Cardiac fibroblast (primary cell): ENCODE measurements around the gene IL23R.
A peak's percentile ranks its signal among the peaks of the same experiment; 100 is the strongest.

Experiments used
- DNase-seq, 2 donors: peaks; one replicate each; pipeline versions ENCODE4 v3.0.0 to v3.0.0-alpha.2; 2010; ENCODE audit warnings: low read depth in 2 of 2
- H3K4me3 ChIP-seq, 2 donors: replicated peaks in 1 of 2; 1 replicate in 1 of 2; 2 replicates in 1 of 2; pipeline ENCODE4 v1.5.1; 2011; ENCODE audit warnings: low read depth in 2 of 2, low read length in 2 of 2, mild to moderate bottlenecking in 2 of 2, moderate library complexity in 1 of 2
- CTCF ChIP-seq: IDR thresholded peaks from one replicate; pipeline ENCODE4 v1.5.1; 2011; ENCODE audit warnings: low read depth, mild to moderate bottlenecking, low read length, inconsistent platforms

IL23R gene

DNA sequence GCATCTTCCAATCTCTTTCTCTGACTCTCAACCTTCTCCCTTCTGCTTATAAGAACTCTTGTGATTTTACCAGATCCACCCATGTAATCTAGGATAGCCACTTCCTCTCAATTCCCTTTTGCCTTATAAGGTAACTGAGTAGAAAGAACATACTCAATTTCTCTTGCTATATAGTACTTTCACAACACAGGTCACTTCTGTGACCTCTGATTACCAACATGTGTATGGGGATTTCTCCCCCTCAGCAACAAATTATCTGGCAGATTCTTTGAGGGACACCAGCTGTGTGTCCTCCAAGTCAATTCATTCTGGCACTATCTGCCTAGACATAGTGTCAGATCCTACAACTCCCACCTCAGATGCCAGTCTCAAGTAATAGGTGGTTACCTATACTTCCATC is 62.5 kb downstream of the IL23R start:
- no peak overlapping the region for H3K4me3 ChIP-seq
- TF ChIP-seq CTCF, result no peak
- no peak for DNase-seq

DNA sequence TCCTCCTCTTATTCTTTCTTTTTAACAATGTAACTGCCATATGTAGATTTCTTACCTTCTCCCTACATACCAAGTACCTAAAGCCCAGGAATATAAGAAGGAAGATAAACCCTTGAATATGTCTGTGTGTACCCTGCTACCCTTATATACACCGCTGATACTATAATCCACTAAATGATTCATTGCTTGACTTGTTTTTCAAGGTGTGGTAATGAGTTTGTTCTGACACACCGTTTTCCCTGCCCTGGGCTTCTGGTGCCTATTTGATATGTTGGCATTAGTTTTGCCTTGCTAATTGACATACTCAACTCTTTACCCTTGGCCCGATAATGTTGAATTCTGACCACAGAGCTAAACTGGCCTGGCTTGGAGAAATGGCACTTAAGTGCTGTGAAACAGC is 64.3 kb downstream of the IL23R start:
- TF ChIP-seq CTCF, result no peak
- no peak for DNase-seq
- H3K4me3 ChIP-seq, result no peak overlapping the region

DNA sequence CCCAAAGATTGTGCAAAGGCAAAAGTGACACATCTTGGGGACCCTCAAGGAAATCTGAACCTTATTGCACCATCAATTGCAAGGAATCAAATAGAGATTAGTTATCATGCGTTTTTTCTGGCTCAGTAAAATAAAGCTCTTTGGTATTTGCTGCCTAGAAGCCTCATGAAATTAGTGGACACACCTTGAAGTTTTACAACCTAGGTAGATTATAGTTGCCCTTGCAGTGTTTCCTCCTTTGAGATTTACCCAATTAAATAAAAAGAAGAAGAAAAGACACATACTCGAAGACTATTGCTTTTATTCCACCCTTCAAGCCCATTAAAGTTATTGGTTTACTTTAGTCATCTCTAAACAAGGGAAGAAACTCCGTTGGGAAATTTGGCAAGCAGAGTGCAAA is 70.0 kb downstream of the IL23R start:
- no peak for DNase-seq
- H3K4me3 ChIP-seq, result no peak overlapping the region
- TF ChIP-seq CTCF, result no peak

DNA sequence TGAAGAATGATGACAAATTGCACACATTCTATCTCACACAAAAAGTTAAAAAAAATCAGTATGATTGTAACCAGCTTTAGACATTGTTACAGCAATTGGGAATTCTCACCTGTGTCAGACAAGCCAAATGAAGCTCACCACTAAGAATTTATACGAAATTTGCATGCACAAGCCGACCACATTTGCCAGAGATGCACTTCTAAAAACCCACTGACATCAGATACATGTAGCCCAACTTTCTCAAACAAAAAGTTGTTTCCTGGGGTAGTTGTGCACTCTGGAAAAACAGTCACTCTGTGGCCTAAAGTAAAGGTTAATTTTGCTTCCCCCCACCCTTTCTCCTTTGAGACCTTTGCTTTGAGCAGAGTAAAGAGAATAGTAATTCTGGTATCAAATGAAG is 73.5 kb downstream of the IL23R start:
- no peak for DNase-seq
- H3K4me3 ChIP-seq, result no peak overlapping the region
- TF ChIP-seq CTCF, result no peak

GRCh38 chr1:67241200-67241746 is 75.0 kb downstream of the IL23R start:
- no peak for DNase-seq
- no peak overlapping the region for H3K4me3 ChIP-seq
- TF ChIP-seq CTCF, result no peak

DNA sequence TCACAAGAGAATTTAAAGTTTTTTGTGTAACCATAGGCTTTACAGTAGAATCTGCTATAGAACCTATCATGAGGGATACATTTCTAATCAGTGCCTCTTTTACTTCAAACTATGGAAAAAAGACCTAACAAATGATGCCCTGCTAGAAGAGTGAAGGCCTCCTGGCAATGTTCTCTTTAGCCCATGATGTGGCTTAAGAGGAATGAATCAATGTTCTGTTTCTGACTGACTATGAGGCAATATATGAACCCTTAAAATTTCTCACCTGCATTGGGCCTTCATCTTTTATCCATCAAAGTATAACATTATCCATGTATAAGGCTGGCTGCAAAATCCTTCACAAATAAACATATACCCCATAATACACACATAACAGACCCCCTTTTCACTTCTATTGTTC is 75.8 kb downstream of the IL23R start:
- no peak for DNase-seq
- no peak overlapping the region for H3K4me3 ChIP-seq
- TF ChIP-seq CTCF, result no peak

- no peak overlapping the region for H3K4me3 ChIP-seq
- DNase-seq, result peak in 1 of 2 donors; percentile 12
- TF ChIP-seq CTCF, result no peak
Measured at GRCh38 chr1:67250051-67250653, 83.9 kb downstream of the IL23R start.
